ENCODE measurements around the gene KYNU.
"Not testable (repeated sequence)": the region's sequence is repeated elsewhere in the genome, so short reads cannot be mapped to it uniquely, and the experiment has no call there.

Gene KYNU

DNA sequence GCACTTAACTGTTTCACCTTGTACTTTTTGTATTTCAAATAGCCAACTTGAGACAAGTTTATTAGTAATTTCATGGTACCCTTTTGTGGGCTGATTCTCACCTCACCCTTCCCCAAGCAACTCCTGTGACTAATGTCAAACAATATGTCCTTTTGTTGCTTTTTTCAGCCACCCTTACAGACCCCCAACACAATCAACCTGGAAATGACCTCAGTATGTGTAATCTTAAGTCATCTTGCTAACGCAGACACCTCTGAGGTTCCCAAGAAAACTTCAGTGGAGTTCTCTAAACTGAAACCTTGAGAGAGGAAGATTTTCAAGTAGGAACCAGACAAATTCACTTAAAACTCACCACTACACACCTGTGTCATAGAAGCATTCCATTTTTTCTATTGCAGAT lies 69.5 kb downstream of the KYNU start:
- in situ Hi-C loops (cut with HindIII; ENCODE audit: low pct_ligation_motif_present, low pct_unique_long_range_greater_than_20kb, low sequenced_read_pairs): no loop called here
- DNase-seq: no peak

DNA sequence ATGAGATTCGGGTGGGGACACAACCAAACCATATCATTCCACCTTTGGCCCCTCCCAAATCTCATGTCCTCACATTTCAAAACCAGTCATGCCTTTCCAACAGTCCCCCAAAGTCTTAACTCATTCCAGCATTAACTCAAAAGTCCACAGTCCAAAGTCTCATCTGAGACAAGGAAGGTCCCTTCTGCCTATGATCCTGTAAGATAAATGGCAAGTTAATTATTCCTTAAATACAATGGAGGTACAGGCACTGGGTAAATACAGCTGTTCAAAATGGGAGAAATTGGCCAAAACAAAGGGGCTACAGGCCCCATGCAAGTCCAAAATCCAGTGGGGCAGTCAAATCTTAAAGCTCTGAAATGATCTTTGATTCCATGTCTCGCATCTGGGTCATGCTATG lies 71.3 kb downstream of the KYNU start:
- in situ Hi-C loops (cut with HindIII; ENCODE audit: low pct_ligation_motif_present, low pct_unique_long_range_greater_than_20kb, low sequenced_read_pairs); DNase-seq: not testable (repeated sequence)

DNA sequence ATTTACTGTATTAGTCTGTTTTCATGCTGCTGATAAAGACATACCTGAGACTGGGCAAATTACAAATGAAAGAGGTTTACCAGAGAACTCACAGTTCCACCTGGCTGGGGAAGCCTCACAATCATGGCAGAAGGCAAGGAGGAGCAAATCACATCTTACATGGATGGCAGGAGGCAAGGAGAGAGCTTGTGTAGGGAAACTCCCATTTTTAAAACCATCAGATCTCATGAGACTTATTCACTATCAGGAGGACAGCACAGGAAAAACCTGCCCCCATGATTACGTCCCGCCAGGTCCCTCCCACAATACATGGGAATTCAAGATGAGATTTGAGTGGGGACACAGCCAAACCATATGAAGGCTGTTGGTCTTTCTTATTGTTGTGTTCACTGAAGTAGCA lies 72.9 kb downstream of the KYNU start:
- in situ Hi-C loops (cut with HindIII; ENCODE audit: low pct_ligation_motif_present, low pct_unique_long_range_greater_than_20kb, low sequenced_read_pairs); DNase-seq: not testable (repeated sequence)

DNA sequence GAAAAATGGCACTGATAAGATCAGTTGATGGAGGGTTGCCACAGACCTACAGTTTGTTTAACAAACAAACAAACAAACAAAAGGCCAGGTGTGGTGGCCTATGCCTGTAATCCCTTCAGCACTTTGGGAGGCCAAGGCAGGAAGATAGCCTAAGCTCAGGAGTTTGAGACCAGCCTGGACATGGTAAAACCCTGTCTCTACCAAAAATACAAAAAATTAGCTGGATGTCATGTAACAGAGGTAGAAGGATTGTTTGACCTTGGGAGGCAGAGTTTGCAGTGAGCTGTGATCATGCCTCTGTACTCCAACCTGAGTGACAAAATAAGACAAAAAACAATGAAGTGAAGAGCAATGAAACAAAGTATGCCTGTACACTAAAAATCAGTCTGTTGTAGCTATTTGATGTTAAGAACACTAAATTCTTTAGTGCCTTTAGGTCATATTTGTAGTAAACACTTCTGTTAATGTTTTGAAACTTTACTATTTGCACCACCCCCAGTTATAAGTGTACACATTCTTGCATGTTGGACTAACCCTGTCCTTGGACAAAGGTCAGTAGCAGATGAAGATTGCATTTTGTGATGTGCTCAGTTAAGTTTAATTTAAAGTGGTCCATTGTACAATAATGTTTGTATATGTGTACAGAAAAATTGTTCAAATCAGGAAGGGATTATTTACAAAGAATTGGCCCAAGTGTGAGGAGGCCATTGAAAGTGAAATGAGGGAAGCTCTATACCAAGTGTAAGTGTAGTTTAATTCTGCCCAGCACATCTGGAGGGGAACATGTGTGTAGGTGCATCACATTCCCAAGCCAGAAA lies 73.9 kb downstream of the KYNU start:
- in situ Hi-C loops (cut with HindIII; ENCODE audit: low pct_ligation_motif_present, low pct_unique_long_range_greater_than_20kb, low sequenced_read_pairs): no loop called here
- no peak for DNase-seq

DNA sequence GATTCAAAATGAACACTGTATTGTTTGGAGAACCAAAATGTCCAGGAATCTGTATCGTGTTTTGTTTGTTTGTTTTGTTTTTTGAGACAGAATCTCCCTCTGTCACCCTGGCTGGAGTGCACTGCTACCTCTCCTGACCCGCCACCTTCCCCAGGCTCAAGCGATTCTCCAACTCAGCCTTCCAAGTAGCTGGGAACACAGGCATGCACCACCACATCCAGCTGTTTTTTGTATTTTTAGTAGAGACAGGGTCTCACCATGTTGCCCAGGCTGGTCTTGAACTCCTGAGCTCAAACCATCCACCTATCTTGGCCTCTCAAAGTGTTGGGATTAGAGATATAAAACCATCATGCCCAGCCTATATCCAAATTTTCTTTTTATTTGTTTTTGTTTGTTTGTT lies 74.6 kb downstream of the KYNU start:
- no peak for DNase-seq
- in situ Hi-C loops (cut with HindIII; ENCODE audit: low pct_ligation_motif_present, low pct_unique_long_range_greater_than_20kb, low sequenced_read_pairs): no loop called here

DNA sequence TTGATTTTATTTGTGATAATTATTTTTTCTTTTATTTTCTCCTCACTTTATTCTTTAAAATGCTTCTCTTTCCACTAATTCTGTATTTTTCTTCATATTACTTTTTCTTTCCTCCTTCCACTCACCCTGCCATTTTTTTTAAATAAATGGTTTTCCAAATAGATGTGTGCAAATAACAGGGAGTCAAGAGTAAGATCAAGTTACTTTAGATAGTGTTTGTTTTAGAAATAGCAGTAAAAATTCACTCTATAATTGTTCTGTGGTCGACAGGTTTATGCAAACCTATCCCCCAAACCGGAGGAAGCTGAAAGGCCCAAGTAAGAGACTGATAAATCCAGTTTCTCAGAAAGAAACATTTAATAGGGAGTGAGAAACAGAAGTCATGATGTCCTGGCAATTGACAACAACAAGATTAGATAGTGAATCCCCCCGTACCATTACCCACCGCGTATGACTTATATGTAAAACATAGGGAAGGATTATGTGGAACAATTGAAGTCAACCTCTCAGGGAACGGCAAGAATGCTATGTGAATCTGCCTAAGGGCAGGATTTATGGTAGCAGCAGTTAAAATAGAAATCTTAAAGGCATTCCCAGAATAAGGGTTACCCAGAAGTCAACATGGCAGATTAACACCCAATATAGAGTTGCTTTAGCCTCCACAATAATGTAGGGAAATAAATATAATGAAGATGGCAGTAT lies 75.5 kb downstream of the KYNU start:
- in situ Hi-C loops (cut with HindIII; ENCODE audit: low pct_ligation_motif_present, low pct_unique_long_range_greater_than_20kb, low sequenced_read_pairs): no loop called here

DNA sequence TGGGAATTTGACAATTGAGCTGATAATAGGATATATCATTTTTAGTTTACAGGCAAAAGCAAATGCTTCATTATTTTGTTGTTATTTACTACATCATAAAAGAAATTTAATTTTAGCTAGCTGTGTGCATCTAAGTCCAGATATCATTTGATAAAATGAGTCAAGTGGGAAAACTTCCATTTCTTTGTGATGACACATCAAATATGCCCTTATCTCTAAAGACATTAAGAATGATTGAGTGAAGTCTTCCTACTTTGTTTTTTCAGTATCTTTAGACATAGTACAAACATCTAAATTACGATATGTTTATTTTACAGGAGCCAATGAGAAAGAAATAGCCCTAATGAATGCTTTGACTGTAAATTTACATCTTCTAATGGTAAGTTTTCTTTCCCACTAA lies 77.0 kb downstream of the KYNU start:
- DNase-seq: no peak
- in situ Hi-C loops (cut with HindIII; ENCODE audit: low pct_ligation_motif_present, low pct_unique_long_range_greater_than_20kb, low sequenced_read_pairs): no loop called here

More for the DNA sequence above, 75.5 kb downstream of the KYNU start:
- DNase-seq: no peak

DNA sequence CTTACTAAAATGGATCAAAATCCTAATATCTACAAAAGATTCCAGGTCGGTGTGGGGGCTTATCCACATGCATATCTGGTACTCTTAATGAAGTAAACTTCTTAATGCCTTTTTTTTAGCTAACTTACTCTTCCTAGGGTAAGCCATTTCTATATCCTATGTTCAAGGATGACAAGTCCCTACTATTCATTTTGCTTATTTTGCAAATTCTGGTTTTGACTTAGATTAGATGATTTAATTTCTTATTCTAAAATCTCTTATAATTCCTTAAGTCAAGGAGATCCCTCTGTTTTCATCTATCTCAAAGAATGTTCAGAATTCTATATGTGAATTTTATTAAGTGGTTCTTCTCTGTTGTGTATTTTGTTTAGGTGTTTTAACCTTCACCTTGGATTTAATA lies 79.7 kb downstream of the KYNU start:
- DNase-seq: no peak
- in situ Hi-C loops (cut with HindIII; ENCODE audit: low pct_ligation_motif_present, low pct_unique_long_range_greater_than_20kb, low sequenced_read_pairs): no loop called here

DNA sequence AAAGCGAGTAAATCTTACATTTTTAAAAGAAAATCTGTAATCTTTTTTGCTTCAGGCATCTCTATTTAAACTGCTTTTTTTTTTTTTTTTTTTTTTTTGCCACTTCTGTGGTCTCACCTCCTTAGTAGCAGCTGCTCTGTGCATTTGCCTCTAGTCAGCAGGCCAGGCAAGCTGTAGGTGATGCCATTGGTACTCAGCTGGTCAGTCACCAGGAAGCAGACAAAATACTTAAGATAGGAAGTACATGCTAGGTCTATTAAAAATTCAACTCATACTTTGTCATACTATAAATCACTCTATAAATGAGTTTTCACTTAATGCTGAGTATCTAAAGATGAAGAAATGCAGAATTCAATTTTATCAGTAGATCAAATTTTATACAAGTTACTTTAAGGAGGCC lies 83.7 kb downstream of the KYNU start:
- in situ Hi-C loops (cut with HindIII; ENCODE audit: low pct_ligation_motif_present, low pct_unique_long_range_greater_than_20kb, low sequenced_read_pairs): no loop called here
- DNase-seq: no peak

DNA sequence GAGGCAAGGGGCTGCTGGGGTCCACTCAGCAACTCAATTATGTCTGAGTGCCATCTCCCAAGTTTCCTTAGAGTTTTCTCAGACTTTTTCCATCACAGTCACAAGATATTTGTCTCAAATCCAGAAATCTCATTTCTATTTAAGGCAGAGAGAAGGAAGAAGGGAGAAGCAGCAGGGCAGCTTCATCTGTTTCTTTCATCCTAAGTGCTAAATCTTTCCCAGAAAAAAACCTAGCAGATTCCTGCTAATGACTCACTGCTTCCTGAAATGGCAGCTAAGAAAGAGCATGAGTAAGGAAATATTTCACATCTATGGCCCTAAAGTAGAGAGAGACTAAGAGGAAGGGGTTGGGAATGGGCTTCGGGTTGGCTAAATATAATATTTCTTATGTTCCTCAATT lies 88.0 kb downstream of the KYNU start:
- in situ Hi-C loops (cut with HindIII; ENCODE audit: low pct_ligation_motif_present, low pct_unique_long_range_greater_than_20kb, low sequenced_read_pairs): no loop called here
- no peak for DNase-seq

DNA sequence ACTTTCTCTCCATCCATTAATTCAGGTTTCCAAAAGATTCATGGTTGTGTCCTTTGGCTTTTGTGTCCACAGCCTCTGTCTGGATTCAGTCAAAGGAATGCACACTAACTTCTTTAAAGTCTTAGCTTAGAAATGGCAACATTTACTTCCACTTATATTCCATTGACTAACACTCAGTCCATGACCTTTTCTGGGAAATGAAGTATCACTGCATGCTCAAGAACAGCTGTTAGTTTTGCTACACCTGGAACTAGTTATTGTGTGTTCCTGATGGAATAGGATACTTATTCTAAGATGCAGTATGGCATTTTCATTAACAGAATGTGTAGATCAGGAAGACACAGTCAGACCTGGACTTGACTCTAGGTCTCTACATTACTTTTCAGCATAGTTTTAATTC lies 88.8 kb downstream of the KYNU start:
- no peak for DNase-seq
- in situ Hi-C loops (cut with HindIII; ENCODE audit: low pct_ligation_motif_present, low pct_unique_long_range_greater_than_20kb, low sequenced_read_pairs): no loop called here

DNA sequence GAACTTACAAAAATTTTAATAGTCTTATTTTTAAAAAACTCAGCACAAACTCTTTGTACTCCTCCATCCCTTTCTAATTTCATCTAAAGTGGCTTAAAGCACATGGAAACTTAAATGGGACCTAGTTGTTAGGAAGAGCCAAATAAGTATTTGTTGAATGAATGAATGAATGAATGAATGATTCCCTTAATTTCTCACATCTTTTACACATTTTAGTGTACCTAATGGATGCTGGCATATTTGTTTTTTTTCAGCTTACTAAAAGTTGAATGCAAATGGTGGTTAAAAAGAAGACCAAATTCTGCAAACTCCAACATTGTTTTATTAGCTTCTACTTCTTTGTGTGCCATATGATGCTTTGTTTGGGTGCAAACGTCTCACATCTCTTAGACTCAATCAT lies 89.6 kb downstream of the KYNU start:
- no peak for DNase-seq
- in situ Hi-C loops (cut with HindIII; ENCODE audit: low pct_ligation_motif_present, low pct_unique_long_range_greater_than_20kb, low sequenced_read_pairs): no loop called here

DNA sequence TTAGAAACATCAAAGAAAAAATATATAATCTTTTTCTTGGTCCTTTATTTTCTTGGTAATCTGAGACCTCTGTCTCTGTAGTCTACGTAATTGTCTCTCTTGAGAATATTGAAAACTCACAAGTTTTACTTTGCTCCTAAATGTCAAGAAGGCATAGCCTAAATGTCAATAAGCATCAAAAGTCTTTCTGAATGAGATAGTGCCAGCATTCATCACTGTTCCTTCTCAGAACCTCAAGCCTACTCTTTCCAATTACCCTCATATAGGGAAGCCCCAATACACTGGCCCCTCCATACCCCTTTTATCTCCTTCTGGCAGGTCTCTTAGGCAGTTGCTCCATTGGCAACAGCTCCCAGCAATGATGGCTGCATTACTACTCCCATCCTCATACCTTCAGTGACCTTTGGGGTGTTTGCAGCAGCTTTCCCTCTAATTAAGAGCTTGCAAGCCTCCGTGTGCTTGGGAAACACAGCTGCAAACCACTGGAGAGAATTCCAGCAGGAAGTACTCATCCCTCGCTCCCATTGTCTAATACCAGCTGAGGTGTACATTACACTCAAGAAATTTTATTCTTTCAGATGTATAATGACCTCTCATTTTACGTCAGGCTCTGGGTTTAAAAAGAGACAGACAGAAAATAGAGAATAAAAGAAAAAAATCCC lies 95.8 kb downstream of the KYNU start:
- in situ Hi-C loops (cut with HindIII; ENCODE audit: low pct_ligation_motif_present, low pct_unique_long_range_greater_than_20kb, low sequenced_read_pairs): no loop called here
- DNase-seq: no peak

DNA sequence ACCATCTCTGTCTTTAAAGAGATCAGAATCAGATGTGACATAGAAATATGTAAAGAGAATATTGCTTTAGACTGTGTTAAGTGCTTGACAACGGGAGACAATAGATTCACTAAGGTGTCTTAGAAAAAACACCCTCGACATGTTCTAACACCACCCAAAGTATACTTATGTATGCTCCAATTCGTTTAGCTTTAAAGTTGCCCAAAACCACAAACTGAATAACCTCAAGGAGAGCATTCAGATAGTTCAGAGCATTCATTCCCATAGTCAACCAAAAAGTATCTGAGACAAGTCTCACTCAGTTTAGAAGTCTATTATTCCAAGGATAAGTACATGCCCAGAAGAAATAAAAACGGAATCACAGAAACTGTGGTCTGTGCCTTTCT lies 96.4 kb downstream of the KYNU start:
- DNase-seq: no peak
- in situ Hi-C loops (cut with HindIII; ENCODE audit: low pct_ligation_motif_present, low pct_unique_long_range_greater_than_20kb, low sequenced_read_pairs): no loop called here

DNA sequence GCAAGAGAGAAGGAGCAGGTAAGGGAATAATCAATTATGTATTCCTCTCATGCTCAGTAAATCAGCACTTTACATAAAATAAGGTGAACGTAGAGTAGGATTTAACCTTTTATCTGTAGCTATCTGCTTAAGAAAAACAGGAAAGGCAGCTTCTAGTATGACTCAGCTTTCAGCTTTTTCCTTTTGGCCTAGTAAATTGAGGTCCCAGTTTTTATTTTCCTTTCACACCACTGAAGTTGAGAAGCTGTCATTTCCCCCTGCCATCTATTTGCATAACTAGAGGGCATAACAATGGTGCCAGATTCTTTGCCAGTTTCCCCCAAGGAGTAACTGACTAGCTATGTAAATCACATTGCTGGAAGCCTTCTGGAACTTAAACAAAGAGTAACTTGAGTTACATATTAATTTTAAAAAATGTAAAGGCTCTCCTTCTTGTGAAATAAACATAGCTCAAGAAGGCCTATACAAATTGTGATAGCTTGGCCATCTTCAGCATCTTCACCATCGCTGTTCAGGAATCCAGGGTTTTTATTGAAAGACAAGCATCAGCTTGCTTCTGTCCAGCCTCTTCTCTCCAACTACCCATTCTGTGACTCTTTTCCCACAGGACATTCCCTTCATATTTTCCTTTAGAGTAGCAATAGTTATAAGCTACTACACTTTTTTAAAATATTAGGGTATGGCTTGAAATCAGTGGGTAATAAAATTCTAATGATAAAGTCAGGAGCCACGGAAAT lies 97.0 kb downstream of the KYNU start:
- in situ Hi-C loops (cut with HindIII; ENCODE audit: low pct_ligation_motif_present, low pct_unique_long_range_greater_than_20kb, low sequenced_read_pairs): no loop called here
- DNase-seq: no peak

DNA sequence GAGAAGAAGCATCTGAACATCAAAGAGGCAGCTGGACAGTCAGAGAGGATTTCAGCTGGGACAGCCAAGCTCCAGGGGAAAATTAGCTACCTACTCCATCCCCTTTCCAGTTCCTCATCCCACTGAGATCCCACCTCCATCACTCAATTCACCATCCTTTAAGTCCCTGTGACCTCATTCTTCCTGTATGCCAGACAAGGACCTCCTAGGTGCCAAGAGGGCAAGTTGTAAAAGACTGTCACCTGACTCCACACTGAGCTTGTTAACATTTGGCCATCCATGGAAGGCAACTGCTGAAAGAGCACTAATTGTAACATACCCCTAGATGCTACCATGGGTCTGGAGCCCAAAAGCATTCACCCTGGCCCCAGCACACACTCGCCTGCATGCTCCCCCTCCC lies 97.8 kb downstream of the KYNU start:
- DNase-seq: no peak
- in situ Hi-C loops (cut with HindIII; ENCODE audit: low pct_ligation_motif_present, low pct_unique_long_range_greater_than_20kb, low sequenced_read_pairs): no loop called here

DNA sequence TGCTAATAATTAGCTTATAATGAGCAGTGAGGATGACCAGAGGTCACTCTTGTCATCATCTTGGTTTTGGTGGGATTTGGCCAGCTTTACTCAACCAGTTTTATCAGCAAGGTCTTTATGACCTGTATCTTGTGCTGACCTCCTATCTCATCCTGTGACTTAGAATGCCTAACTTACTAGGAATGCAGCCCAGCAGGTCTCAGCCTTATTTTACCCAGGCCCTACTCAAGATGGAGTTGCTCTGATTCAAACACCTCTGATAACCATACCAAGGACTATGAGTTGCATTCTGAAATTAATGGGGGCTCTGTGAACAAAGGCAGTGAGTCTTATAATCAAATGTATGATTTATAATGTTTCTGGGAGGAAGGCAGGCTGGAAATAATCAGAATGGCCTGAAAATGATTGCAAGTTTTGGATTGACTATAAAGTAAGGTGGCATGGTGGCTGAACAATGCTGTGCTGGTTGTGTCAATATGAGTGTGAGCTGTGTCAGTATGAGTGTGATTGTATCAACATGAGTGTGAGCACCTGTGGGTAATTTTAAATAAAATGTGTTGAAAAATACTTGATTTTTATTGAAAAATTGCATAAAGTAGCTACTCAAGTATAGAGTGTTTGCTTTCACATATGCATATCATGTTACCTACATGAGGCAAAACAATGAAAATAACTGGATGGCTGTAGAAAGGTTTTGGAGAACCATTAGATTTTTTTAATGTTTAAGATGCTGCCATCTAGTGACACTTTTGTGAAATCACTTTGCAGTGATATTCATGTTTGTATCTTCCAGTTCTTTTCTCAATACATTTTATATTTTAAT lies 103.0 kb downstream of the KYNU start:
- DNase-seq: peak; percentile 30
- in situ Hi-C loops (cut with HindIII; ENCODE audit: low pct_ligation_motif_present, low pct_unique_long_range_greater_than_20kb, low sequenced_read_pairs): no loop called here

DNA sequence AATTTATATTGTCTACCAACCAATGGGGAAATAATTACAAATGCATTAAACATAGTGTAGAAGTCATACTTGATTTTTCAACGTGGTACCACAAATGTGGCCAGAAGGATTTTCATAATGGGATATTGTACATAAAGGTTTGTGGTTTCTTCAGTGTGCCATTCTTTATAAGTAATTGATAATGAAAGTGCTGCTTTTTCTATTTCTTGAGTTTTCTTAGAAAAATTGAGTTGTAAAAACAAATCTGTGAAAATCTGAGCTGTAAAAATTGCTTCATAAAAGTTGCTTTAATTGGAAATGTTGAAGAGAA lies 103.6 kb downstream of the KYNU start:
- no peak for DNase-seq
- in situ Hi-C loops (cut with HindIII; ENCODE audit: low pct_ligation_motif_present, low pct_unique_long_range_greater_than_20kb, low sequenced_read_pairs): no loop called here

Data from ACHN (cell line).